ACC112 (cell line): ENCODE data around the gene BTBD16.

Source experiments
- H2AFZ ChIP-seq: fragments of 200-600 bp; sonication (generic); one replicate; pipeline ENCODE4 v1.6.0; 2017; ENCODE audit warnings: antibody characterized with exemption, low read length; ENCODE audit not compliant: unreplicated experiment
- H3K27ac ChIP-seq: fragments of 200-600 bp; sonication (generic); 2 replicates; pipeline ENCODE4 v1.5.1; 2014; ENCODE audit warnings: low read depth, mild to moderate bottlenecking, antibody characterized with exemption, low read length, moderate library complexity
- H3K27me3 ChIP-seq: fragments of 200-600 bp; sonication (generic); 2 replicates; pipeline ENCODE4 v1.6.1; 2014; ENCODE audit warnings: mild to moderate bottlenecking, antibody characterized with exemption, low read length, moderate library complexity, mixed read lengths; ENCODE audit not compliant: insufficient read depth
- H3K36me3 ChIP-seq: fragments of 200-600 bp; sonication (generic); 2 replicates; pipeline ENCODE4 v1.6.1; 2016; ENCODE audit warnings: mild to moderate bottlenecking, antibody characterized with exemption, low read length, moderate library complexity, mixed read lengths; ENCODE audit not compliant: insufficient read depth
- H3K4me1 ChIP-seq: fragments of 200-600 bp; sonication (generic); one replicate; pipeline ENCODE4 v1.6.1; 2016; ENCODE audit warnings: low read length, mixed read lengths; ENCODE audit not compliant: insufficient read depth, unreplicated experiment, control insufficient read depth
- H3K4me3 ChIP-seq: fragments of 200-600 bp; sonication (generic); 2 replicates; pipeline ENCODE4 v1.5.1; 2014; ENCODE audit warnings: mild to moderate bottlenecking, low read depth, low read length
- H3K79me2 ChIP-seq: fragments of 200-600 bp; sonication (generic); one replicate; pipeline ENCODE4 v1.6.0; 2016; ENCODE audit warnings: low read length; ENCODE audit not compliant: control insufficient read depth, unreplicated experiment, insufficient read depth

The BTBD16 gene

DNA sequence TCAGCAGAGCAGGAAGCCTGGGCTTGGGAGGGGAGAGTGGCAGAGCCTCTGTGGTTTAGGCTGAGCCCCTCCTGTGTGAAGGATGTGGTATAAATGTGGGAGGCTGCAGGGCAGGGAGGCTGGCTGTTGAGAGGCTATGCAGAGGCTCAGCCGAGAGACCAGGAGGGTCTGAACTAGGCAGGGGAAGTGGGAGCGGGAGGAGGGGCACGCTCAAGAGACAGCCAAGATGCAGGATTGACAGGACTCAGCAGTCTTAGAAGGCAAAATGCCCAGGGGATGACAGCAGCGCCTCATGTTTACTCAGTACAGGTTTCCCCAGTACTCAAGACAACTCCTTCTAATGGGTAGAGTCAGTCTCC, 24.3 kb downstream of the BTBD16 start:
- no peak overlapping the region for H3K27ac ChIP-seq

DNA sequence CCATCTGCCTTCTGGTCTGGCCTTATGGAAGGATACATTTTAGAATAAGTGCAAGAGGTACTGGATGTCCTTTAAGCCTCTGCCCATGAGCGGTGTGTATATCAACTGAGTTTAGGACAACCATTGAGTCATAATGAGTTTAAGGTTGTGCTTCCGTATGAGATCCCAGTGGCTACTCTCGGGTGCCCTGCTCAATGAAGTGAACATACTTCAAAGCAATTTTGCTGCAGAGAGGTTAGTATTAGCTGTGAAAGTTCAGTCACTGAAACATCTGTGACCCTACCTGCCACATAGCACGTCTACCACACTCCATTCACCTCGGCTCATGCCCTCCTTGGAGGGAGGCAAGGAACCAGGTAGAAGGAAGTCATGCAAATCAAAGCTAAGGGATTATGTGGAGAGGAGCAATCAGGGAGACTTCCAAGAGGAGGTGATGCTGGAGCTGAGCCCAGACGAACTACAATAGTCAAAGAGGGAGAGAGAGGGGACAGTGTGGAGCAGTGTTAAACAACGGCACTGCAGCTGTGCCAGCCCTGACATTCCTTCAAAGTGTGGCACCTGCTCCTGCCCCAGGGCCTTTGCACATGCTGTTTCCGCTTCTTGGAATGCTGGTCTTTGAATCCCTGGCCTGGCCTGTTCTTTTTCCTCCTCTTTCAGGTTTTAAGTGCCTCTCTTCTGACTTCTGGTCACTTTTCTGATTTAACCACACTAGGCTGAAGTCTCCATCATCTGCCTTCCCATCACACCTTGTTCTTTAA, 25.4 kb downstream of the BTBD16 start:
- Histone ChIP-seq H2AFZ (no peak overlapping the region), H3K27me3 (0 out of 2 replicates have a peak, but pooled peaks cover 6% of the 10 kb centered on the region), H3K4me3 (no peak overlapping the region), H3K36me3 (no peaks in the 10 kb centered on the region), H3K4me1 (peaks cover 9% of the 10 kb centered on the region), H3K79me2 (no peaks in the 10 kb centered on the region), H3K27ac (no peak overlapping the region)

More for the DNA sequence above, 24.3 kb downstream of the BTBD16 start:
- H2AFZ ChIP-seq: no peak overlapping the region
- no peaks in the 10 kb centered on the region for H3K79me2 ChIP-seq
- H3K27me3 ChIP-seq: 0 out of 2 replicates have a peak, but pooled peaks cover 6% of the 10 kb centered on the region
- H3K4me1 ChIP-seq: peaks cover under 1% of the 10 kb centered on the region
- no peaks in the 10 kb centered on the region for H3K36me3 ChIP-seq
- no peak overlapping the region for H3K4me3 ChIP-seq

DNA sequence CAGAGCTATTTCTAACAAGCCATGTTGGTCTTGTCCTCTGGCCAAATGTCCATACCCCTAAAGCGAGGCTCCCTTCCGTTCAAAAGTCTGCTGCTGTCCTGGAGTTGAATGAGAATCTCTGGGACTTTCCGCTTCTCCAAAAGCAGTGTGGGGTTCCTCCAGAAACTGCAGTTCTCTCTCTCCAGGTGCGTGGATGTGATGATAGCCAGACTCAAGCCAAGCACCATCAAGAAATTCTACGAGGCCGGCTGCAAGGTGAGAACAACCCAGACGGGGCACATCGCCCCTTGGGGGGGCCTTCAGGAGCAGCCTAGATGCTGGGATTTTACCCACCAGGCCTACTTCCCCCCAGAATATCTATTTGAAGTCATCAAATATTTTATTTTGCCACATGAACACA, 26.5 kb downstream of the BTBD16 start:
- no peak overlapping the region for H2AFZ ChIP-seq

DNA sequence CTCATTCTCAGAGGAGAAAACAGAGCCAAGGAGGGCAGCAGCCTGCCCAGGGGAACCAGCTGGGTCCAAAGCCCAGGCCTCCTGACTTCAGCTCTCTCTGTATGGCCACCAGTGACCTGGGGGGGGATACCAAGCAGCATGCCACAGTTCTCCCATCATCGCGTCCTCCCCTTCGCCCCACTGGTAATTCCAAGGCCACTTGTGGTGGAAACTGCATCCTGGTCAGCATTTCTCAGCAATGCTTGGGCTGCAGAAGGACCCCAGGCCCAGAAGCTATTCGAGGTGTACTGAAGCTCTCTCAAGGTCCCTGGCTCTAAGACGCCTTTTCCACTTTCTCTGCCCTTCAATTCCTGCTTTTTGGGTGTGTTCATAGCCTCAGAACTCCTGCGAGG, 27.1 kb downstream of the BTBD16 start:
- Histone ChIP-seq H2AFZ (no peak overlapping the region), H3K27me3 (0 out of 2 replicates have a peak, but pooled peaks cover 6% of the 10 kb centered on the region), H3K4me3 (no peak overlapping the region), H3K27ac (no peak overlapping the region), H3K36me3 (no peaks in the 10 kb centered on the region), H3K79me2 (no peaks in the 10 kb centered on the region), H3K4me1 (peaks cover 13% of the 10 kb centered on the region)

More for the DNA sequence above, 26.5 kb downstream of the BTBD16 start:
- Histone ChIP-seq H3K4me3 (no peak overlapping the region), H3K36me3 (no peaks in the 10 kb centered on the region), H3K27ac (no peak overlapping the region), H3K27me3 (0 out of 2 replicates have a peak, but pooled peaks cover 6% of the 10 kb centered on the region), H3K79me2 (no peaks in the 10 kb centered on the region), H3K4me1 (peaks cover 13% of the 10 kb centered on the region)

DNA sequence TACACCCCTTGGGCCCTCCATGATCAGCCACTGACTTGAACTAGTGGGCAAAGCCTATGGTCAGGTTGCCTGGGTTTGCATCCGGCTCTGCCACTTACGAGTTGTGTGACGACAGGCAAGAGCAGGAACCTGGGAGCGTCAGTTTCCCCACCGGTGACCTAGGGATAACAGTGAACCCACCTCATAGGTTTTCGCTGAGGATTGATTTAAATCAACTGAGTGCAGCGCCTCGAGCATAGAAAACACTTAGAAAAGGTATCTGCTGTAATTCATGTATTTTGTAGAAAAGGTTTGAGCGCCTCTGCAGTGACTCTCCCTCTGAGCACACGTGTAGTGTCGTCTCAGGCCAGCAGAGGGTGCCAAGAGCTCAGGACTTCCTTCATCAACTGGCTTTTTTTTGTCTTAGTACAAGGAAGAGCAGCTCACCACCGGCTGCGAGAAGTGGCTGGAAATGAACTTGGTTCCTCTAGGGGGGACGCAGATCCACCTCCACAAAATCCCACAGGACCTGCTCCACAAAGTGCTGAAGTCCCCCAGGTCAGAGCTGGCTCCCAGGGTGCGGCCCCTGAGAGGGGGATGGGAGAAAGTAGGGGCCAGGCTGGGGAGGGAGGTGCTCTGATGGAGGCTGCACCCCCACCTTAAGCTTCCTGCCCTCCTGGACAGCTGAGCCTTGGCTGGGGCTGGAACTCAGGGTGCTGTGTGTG, 27.7 kb downstream of the BTBD16 start:
- Histone ChIP-seq H3K79me2 (no peaks in the 10 kb centered on the region), H2AFZ (peak overlapping the region; percentile 10), H3K36me3 (no peaks in the 10 kb centered on the region), H3K27me3 (0 out of 2 replicates have a peak, but pooled peaks cover 6% of the 10 kb centered on the region), H3K4me3 (peak overlapping the region; percentile 35; the same call in 1 of the 2 replicates), H3K4me1 (peaks cover 13% of the 10 kb centered on the region), H3K27ac (no peak overlapping the region)

DNA sequence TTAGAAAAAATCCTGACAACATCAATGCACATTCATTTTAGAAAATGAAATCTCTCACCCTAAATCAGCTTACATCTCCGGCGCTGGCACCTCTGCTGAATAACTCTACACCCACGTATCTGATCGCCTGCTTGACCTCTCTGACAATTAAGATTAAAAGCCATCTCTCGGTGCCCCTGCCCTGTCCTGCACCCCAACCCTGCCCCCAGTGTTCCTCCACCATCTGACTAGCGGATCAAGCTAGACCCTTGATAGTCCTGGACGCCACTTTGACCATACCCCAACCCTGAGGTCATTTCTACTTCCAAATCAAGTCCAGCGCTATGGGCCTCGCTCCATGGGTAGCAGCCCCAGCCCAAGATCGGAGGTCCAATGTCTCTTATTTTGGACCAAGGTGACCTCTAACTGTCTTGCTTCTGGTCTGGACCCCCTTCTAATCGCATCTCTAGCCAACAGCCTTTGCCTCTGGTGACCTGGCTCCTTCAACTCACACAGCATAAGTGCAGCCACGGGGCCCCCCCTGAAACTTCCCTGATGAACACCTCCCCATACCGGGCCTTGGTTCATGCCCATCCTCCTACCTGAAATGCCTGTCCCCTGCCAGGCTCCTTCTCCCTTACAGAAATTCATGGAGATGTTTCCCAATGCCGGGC, 28.5 kb downstream of the BTBD16 start:
- Histone ChIP-seq H2AFZ (no peak overlapping the region), H3K27me3 (0 out of 2 replicates have a peak, but pooled peaks cover 6% of the 10 kb centered on the region), H3K4me1 (peaks cover 13% of the 10 kb centered on the region), H3K27ac (no peak overlapping the region), H3K79me2 (no peaks in the 10 kb centered on the region), H3K4me3 (no peak overlapping the region), H3K36me3 (no peaks in the 10 kb centered on the region)

DNA sequence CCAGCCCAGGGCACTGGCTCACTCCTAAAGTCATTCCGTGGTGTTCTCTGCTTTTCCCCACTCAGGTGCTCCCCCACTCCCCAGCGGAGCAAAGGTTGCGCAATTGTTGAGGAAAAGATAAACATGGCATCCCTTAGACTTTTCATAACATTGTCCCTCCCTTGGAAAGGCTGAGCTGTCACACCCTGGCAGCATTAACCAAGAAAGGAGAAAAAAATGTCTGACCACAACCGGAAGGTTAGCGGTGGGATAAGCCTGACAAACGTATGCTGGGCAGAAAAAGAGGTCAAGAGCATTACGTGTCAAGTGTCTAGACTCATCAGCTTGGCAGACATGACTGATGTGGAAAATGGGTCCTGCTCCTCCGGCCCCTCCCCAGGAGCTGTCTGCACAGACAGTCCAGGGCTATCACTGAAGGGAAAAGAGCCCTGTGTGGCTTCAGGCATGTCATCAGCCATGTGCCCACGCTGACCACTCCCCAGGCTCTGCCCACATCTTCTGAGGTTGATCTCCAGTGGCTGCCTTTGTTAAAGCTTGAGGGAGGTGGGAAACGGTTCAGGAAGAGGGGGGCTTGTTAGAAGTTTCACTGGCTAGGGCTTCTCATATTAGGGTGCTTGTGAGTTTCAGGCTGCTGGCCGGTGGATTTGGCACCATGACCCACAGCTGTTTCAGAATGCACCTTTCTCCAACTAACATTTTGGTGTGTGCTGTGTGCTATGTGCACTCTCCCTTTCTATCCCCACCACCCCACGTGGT, 30.1 kb downstream of the BTBD16 start:
- Histone ChIP-seq H3K4me3 (no peak overlapping the region), H3K79me2 (no peaks in the 10 kb centered on the region), H3K4me1 (peaks cover 13% of the 10 kb centered on the region), H3K27me3 (no peaks in the 10 kb centered on the region), H3K27ac (peak overlapping the region; percentile 43), H2AFZ (no peak overlapping the region), H3K36me3 (no peaks in the 10 kb centered on the region)

DNA sequence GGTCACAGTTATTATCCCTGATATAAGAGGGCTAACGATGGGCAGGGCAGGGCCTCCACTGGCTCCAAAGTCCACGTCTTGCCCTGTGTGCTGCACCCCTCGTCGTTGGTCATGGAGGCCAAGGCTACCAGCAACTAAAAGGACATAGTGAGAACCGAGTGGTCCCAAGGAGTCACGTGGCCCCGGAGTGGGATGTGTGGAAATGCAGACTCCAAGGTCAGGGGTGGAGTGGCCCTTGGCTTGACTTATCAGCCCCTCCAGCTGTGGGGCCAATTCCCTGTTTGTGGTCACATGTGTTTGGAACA, 30.7 kb downstream of the BTBD16 start:
- H3K79me2 ChIP-seq: no peaks in the 10 kb centered on the region
- peak overlapping the region; percentile 5; the same call in 1 of the 2 replicates for H3K27ac ChIP-seq

DNA sequence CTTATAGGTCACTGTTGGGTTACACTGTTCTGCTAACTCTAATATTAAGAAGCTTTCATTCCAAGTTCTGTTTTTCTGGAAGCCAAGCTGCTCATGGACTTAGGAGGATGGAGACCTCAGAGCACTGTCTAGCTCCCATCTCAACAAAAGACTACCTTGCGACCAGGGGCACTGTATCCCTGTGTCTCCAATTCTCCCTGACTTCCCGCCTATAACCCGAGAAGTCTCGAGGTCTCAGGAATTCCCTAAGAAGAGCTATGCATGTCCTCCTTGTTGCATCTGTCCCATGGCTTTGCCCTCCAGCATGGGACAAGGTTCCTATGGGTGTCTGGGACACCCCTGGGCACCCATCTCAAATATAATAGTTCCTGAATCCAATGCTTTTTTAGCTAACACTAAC, 31.2 kb downstream of the BTBD16 start:
- H3K79me2 ChIP-seq: no peaks in the 10 kb centered on the region

More for the DNA sequence above, 30.7 kb downstream of the BTBD16 start:
- no peak overlapping the region for H2AFZ ChIP-seq
- H3K27me3 ChIP-seq: no peaks in the 10 kb centered on the region
- peaks cover 13% of the 10 kb centered on the region for H3K4me1 ChIP-seq
- no peaks in the 10 kb centered on the region for H3K36me3 ChIP-seq
- H3K4me3 ChIP-seq: no peak overlapping the region

DNA sequence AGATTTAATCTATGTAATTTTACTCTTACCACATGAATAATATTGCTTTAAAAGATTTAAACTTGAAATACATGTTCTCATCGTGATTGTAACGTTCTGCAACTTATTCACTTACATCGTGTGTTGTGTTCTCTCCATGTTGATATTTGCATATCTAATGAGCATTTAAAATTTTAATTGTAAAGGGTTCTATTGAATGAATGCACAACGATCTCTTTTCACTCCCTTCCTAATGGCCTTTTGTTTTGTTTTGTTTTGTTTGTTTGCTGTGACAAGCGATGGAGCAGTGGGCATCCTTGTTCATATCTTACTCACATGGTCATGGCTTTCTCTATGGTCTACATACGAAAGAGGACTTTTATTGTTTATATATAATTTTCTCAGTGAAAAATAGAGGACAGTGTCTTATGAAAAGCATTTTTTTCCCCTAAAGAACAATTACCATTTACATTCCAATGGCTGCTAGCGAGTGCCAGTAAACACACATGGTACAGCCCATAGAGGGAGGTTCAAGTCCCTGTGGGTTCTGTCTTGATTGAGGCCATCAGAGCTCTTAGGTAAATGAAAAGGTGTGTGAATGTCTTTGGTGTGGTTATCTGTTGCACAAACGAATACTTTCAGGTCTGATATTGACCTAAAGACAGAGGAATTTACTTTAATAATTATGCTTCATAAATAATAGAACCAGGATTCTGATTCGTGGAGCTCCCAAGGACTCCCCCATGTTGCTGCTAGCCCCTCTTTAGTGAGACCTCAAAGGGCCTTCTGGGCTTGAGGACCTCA, 32.4 kb downstream of the BTBD16 start:
- Histone ChIP-seq H3K27ac (no peak overlapping the region), H3K36me3 (no peaks in the 10 kb centered on the region), H3K4me3 (no peak overlapping the region), H3K79me2 (no peaks in the 10 kb centered on the region), H2AFZ (no peak overlapping the region), H3K27me3 (no peaks in the 10 kb centered on the region), H3K4me1 (peaks cover 25% of the 10 kb centered on the region)

More for the DNA sequence above, 31.2 kb downstream of the BTBD16 start:
- Histone ChIP-seq H3K4me3 (no peak overlapping the region), H2AFZ (no peak overlapping the region), H3K4me1 (peaks cover 17% of the 10 kb centered on the region), H3K27ac (no peak overlapping the region), H3K36me3 (no peaks in the 10 kb centered on the region), H3K27me3 (no peaks in the 10 kb centered on the region)
